HG03442 (cell line): ENCODE results near the gene ADCY7.
"Not testable (repeated sequence)": the region's sequence is repeated elsewhere in the genome, so short reads cannot be mapped to it uniquely, and the experiment has no call there.

Experiments used
- ATAC-seq: cut with Tn5 transposase; IDR thresholded peaks from one replicate; pipeline ENCODE4 v1.9.1; 2021; ENCODE audit warnings: mild to moderate bottlenecking, moderate library complexity; ENCODE audit not compliant: unreplicated experiment

The ADCY7 gene

GRCh38 chr16:50332599-50332998 is 66.2 kb downstream of the ADCY7 start:
- ATAC-seq, result no peak

- ATAC-seq, result no peak
These were observed 68.0 kb downstream of the ADCY7 start for GRCh38 chr16:50334106-50334975.

GRCh38 chr16:50335196-50335958 is 69.0 kb downstream of the ADCY7 start:
- ATAC-seq, result peak; percentile 61

- ATAC-seq, result no peak
These were observed 70.5 kb downstream of the ADCY7 start for GRCh38 chr16:50336884-50337283.

GRCh38 chr16:50338371-50339231 is 72.2 kb downstream of the ADCY7 start:
- no peak for ATAC-seq

GRCh38 chr16:50340578-50340977 is 74.2 kb downstream of the ADCY7 start:
- no peak for ATAC-seq

GRCh38 chr16:50343566-50343965 is 77.2 kb downstream of the ADCY7 start:
- not testable (repeated sequence) for ATAC-seq

- ATAC-seq, result not testable (repeated sequence)
These were observed 78.9 kb downstream of the ADCY7 start for GRCh38 chr16:50345210-50345609.

- no peak for ATAC-seq
These were observed 84.8 kb downstream of the ADCY7 start for GRCh38 chr16:50351116-50351515.

- no peak for ATAC-seq
These were observed 85.6 kb downstream of the ADCY7 start for GRCh38 chr16:50351952-50352351.

- no peak for ATAC-seq
These were observed 87.7 kb downstream of the ADCY7 start for GRCh38 chr16:50354082-50354481.

- ATAC-seq, result no peak
These were observed 88.5 kb downstream of the ADCY7 start for GRCh38 chr16:50354629-50355456.

GRCh38 chr16:50359626-50360025 is 93.3 kb downstream of the ADCY7 start:
- ATAC-seq, result no peak

GRCh38 chr16:50360033-50360778 is 93.9 kb downstream of the ADCY7 start:
- no peak for ATAC-seq

GRCh38 chr16:50360779-50361178 is 94.4 kb downstream of the ADCY7 start:
- no peak for ATAC-seq

GRCh38 chr16:50363656-50364055 is 97.3 kb downstream of the ADCY7 start:
- ATAC-seq, result no peak

- no peak for ATAC-seq
These were observed 99.6 kb downstream of the ADCY7 start for GRCh38 chr16:50365791-50366575.
